Cardiac muscle cell (in vitro differentiated cells and primary cell): ENCODE measurements around the gene STOML3. TPM values are rescaled to one million over a fixed set of nuclear protein-coding genes. Genes with fewer than 3 reads are reported as not detected.
"Not testable (repeated sequence)": the region's sequence is repeated elsewhere in the genome, so short reads cannot be mapped to it uniquely, and the experiment has no call there.

Experiments
- DNase-seq, 2 donors: peaks; one replicate each; pipeline versions ENCODE4 v3.0.0 to v3.0.0-alpha.2; 2010 to 2017; ENCODE audit warnings: low read depth in 1 of 2, low spot score in 1 of 2
- H3K27ac ChIP-seq: fragments of 200-600 bp; sonication (generic); 2 replicates; pipeline ENCODE4 v1.5.1; 2016
- H3K27me3 ChIP-seq: fragments of 200-600 bp; sonication (generic); 2 replicates; pipeline ENCODE4 v1.6.0; 2016; ENCODE audit warnings: control low read depth
- H3K36me3 ChIP-seq: fragments of 200-600 bp; sonication (generic); 2 replicates; pipeline ENCODE4 v1.5.1; 2016; ENCODE audit warnings: control low read depth
- H3K4me1 ChIP-seq: fragments of 200-600 bp; sonication (generic); 2 replicates; pipeline ENCODE4 v1.8.1; 2017; ENCODE audit warnings: low read depth, mild to moderate bottlenecking, mixed run types
- H3K4me3 ChIP-seq: fragments of 200-600 bp; sonication (generic); 2 replicates; pipeline ENCODE4 v1.5.1; 2016; ENCODE audit warnings: mild to moderate bottlenecking
- H3K9me3 ChIP-seq: fragments of 200-600 bp; sonication (generic); 2 replicates; pipeline ENCODE4 v1.5.1; 2017; ENCODE audit warnings: low read depth, mild to moderate bottlenecking, control low read depth
- polyA plus RNA-seq: library from polyadenylated mRNA; unstranded; fragments of >200 nt; fragmentation: Nextera tagmentation; extraction: Ambion mirVana; gene quantifications from 2 replicates; pipeline ENCODE4 v1.2.1, GENCODE V29; 2016
- total RNA-seq: library from RNA; depleted of rRNA; stranded (reverse); fragments of >200 nt; gene quantifications from 2 replicates; pipeline ENCODE4 v1.2.3, GENCODE V29; 2016
- TF ChIP-seq, protein P1 (sequence below): IDR thresholded peaks from 2 replicates; pipeline ENCODE4 v1.5.1; 2012; ENCODE audit warnings: low read depth, mild to moderate bottlenecking, low read length

STOML3 gene
- total and polyA plus RNA-seq, 2 experiments from 2014 or later, result not detected

- Histone ChIP-seq H3K4me3 (no peak overlapping the region), H3K36me3 (peaks cover 52% of the 10 kb centered on the region), H3K27ac (no peak overlapping the region), H3K4me1 (no peaks in the 10 kb centered on the region), H3K27me3 (no peaks in the 10 kb centered on the region), H3K9me3 (no peaks in the 10 kb centered on the region)
- DNase-seq, result no peak
- TF ChIP-seq, protein P1, sequence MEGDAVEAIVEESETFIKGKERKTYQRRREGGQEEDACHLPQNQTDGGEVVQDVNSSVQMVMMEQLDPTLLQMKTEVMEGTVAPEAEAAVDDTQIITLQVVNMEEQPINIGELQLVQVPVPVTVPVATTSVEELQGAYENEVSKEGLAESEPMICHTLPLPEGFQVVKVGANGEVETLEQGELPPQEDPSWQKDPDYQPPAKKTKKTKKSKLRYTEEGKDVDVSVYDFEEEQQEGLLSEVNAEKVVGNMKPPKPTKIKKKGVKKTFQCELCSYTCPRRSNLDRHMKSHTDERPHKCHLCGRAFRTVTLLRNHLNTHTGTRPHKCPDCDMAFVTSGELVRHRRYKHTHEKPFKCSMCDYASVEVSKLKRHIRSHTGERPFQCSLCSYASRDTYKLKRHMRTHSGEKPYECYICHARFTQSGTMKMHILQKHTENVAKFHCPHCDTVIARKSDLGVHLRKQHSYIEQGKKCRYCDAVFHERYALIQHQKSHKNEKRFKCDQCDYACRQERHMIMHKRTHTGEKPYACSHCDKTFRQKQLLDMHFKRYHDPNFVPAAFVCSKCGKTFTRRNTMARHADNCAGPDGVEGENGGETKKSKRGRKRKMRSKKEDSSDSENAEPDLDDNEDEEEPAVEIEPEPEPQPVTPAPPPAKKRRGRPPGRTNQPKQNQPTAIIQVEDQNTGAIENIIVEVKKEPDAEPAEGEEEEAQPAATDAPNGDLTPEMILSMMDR, result no peak
These were observed 25.5 kb upstream of the STOML3 start for GRCh38 chr13:39016087-39016486.

GRCh38 chr13:39013462-39013861, 22.8 kb upstream of the STOML3 start:
- H3K27me3 ChIP-seq, result no peaks in the 10 kb centered on the region
- peaks cover 60% of the 10 kb centered on the region for H3K36me3 ChIP-seq
- H3K27ac ChIP-seq, result no peak overlapping the region
- DNase-seq, result no peak
- H3K4me3 ChIP-seq, result no peak overlapping the region
- TF ChIP-seq, protein P1, result no peak
- no peaks in the 10 kb centered on the region for H3K9me3 ChIP-seq
- H3K4me1 ChIP-seq, result no peaks in the 10 kb centered on the region

- Histone ChIP-seq H3K4me1 (no peaks in the 10 kb centered on the region), H3K36me3 (peaks cover 60% of the 10 kb centered on the region), H3K27ac (no peak overlapping the region), H3K4me3 (no peak overlapping the region), H3K9me3 (no peaks in the 10 kb centered on the region), H3K27me3 (no peaks in the 10 kb centered on the region)
- TF ChIP-seq, protein P1, result no peak
- DNase-seq, result no peak
These were observed 22.0 kb upstream of the STOML3 start for GRCh38 chr13:39012608-39013007.

DNA sequence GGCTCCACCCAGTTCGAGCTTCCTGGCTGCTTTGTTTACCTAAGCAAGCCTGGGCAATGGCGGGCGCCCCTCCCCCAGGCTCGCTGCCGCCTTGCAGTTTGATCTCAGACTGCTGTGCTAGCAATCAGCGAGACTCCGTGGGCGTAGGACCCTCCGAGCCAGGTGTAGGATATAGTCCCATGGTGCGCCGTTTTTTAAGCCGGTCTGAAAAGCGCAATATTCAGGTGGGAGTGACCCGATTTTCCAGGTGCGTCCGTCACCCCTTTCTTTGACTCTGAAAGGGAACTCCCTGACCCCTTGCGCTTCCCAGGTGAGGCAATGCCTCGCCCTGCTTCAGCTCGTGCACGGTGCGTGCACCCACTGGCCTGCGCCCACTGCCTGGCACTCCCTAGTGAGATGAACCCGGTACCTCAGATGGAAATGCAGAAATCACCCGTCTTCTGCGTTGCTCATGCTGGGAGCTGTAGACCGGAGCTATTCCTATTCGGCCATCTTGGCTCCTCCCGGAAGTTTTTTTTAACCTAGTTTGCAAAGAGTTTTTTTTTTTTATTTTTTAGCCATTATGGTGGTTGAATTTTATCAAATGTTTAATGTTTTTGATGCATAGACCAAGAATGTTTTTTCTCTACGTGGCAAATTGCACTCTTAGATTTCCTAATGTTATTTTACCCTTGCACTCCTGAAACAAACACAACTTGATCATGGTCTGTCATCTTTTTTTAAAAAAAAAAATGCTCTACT, 15.9 kb upstream of the STOML3 start:
- not testable (repeated sequence) for H3K27ac ChIP-seq, H3K4me1 ChIP-seq, H3K4me3 ChIP-seq, H3K27me3 ChIP-seq, DNase-seq, H3K9me3 ChIP-seq
- H3K36me3 ChIP-seq, result peaks cover 15% of the 10 kb centered on the region

DNA sequence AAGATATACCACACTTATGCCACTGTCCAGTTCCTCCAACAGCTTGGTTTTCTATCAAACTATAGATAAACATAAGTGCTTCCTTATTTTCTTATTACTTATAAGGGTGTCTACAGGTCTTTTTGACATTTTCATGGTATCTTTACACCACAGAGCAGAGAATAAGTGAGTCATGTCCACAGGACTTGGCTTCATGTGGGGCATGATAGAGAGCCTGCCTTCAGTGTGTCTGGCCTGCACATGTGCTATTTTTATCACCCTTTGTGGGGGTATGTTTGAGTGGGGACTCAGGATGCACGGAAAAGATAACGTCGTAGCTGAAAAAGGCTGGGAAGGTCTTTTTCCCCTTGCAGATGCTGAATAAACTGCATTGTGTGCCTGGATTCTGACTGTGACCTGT, 8.1 kb upstream of the STOML3 start:
- no peaks in the 10 kb centered on the region for H3K4me1 ChIP-seq
- no peak for DNase-seq
- no peaks in the 10 kb centered on the region for H3K27me3 ChIP-seq
- H3K27ac ChIP-seq, result no peak overlapping the region
- no peaks in the 10 kb centered on the region for H3K36me3 ChIP-seq
- TF ChIP-seq, protein P1, result no peak
- H3K4me3 ChIP-seq, result no peak overlapping the region
- H3K9me3 ChIP-seq, result no peaks in the 10 kb centered on the region

DNA sequence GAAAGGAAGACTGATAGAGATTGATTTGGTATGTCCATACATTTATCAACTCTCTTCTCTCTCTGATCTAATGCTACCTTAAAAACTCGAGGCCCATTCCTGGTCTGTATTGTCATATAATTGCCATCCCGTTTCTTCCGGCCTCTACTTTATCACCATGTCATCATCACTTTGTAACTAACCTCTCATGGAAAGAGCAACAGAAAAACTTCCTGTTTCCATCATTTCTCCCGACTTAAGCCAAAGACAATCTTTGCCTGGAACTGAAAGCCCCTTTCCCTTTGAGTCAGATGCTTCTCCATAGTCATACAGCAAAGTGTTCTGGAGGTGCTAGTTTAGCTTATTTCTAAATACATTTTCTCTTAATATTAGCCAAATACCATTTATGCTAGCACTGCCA, 2.8 kb upstream of the STOML3 start:
- H3K36me3 ChIP-seq, result no peaks in the 10 kb centered on the region
- TF ChIP-seq, protein P1, result no peak
- no peaks in the 10 kb centered on the region for H3K27me3 ChIP-seq
- no peaks in the 10 kb centered on the region for H3K9me3 ChIP-seq
- H3K27ac ChIP-seq, result no peak overlapping the region
- DNase-seq, result no peak
- H3K4me1 ChIP-seq, result no peaks in the 10 kb centered on the region
- no peak overlapping the region for H3K4me3 ChIP-seq
